ENCODE results near the gene NFX1.
"Not testable (repeated sequence)": the region's sequence is repeated elsewhere in the genome, so short reads cannot be mapped to it uniquely, and the experiment has no call there.

The NFX1 gene

GRCh38 chr9:33331377-33331891 lies 41.1 kb downstream of the NFX1 start:
- Histone ChIP-seq H3K36me3 (ENCODE audit: low read length) (peaks cover 60% of the 10 kb centered on the region), H2AFZ (ENCODE audit: low read depth, low read length, severe bottlenecking) (no peak overlapping the region), H3K9me2 (replicated peaks; ENCODE audit: insufficient read depth, low read length) (no peaks in the 10 kb centered on the region), H3K4me3 (ENCODE audit: insufficient read depth, low read length, poor library complexity, severe bottlenecking) (no peak overlapping the region), H3K27ac (ENCODE audit: low read depth, low read length) (no peak overlapping the region), H3F3A (ENCODE audit: insufficient read depth) (no peaks in the 10 kb centered on the region), H3K4me2 (ENCODE audit: low read depth, low read length, poor library complexity, severe bottlenecking) (no peak overlapping the region), H3K79me2 (ENCODE audit: insufficient read depth, low read length) (no peaks in the 10 kb centered on the region), H3K9ac (ENCODE audit: low read length) (no peak overlapping the region), H3K27me3 (ENCODE audit: low read length) (no peaks in the 10 kb centered on the region), H4K20me1 (ENCODE audit: low read depth, low read length) (no peaks in the 10 kb centered on the region), H3K9me3 (ENCODE audit: insufficient read depth, low read length) (no peaks in the 10 kb centered on the region)
- TF ChIP-seq EZH2phosphoT487 (conservative IDR thresholded peaks at IDR 0.05; ENCODE audit: low read length), result no peak
- no peak for TF ChIP-seq CTCF (IDR thresholded peaks at IDR 0.05; ENCODE audit: insufficient read depth, low read length, poor library complexity, severe bottlenecking)

GRCh38 chr9:33332011-33332410 lies 41.7 kb downstream of the NFX1 start:
- Histone ChIP-seq H3K4me3 (ENCODE audit: insufficient read depth, low read length, poor library complexity, severe bottlenecking) (no peak overlapping the region), H3K9me3 (ENCODE audit: insufficient read depth, low read length) (no peaks in the 10 kb centered on the region), H3K27me3 (ENCODE audit: low read length) (no peaks in the 10 kb centered on the region), H2AFZ (ENCODE audit: low read depth, low read length, severe bottlenecking) (no peak overlapping the region), H3K9ac (ENCODE audit: low read length) (no peak overlapping the region), H3K36me3 (ENCODE audit: low read length) (peaks cover 61% of the 10 kb centered on the region), H3K27ac (ENCODE audit: low read depth, low read length) (no peak overlapping the region), H3F3A (ENCODE audit: insufficient read depth) (no peaks in the 10 kb centered on the region), H3K4me2 (ENCODE audit: low read depth, low read length, poor library complexity, severe bottlenecking) (no peak overlapping the region), H4K20me1 (ENCODE audit: low read depth, low read length) (no peaks in the 10 kb centered on the region), H3K9me2 (replicated peaks; ENCODE audit: insufficient read depth, low read length) (no peaks in the 10 kb centered on the region), H3K79me2 (ENCODE audit: insufficient read depth, low read length) (no peaks in the 10 kb centered on the region)
- no peak for TF ChIP-seq CTCF (IDR thresholded peaks at IDR 0.05; ENCODE audit: insufficient read depth, low read length, poor library complexity, severe bottlenecking)
- no peak for TF ChIP-seq EZH2phosphoT487 (conservative IDR thresholded peaks at IDR 0.05; ENCODE audit: low read length)

GRCh38 chr9:33332956-33333355 lies 42.6 kb downstream of the NFX1 start:
- H3K27ac ChIP-seq (ENCODE audit: low read depth, low read length); H3K9me2 ChIP-seq (replicated peaks; ENCODE audit: insufficient read depth, low read length); H3K4me3 ChIP-seq (ENCODE audit: insufficient read depth, low read length, poor library complexity, severe bottlenecking); H3K9ac ChIP-seq (ENCODE audit: low read length); H4K20me1 ChIP-seq (ENCODE audit: low read depth, low read length); H3K79me2 ChIP-seq (ENCODE audit: insufficient read depth, low read length); H2AFZ ChIP-seq (ENCODE audit: low read depth, low read length, severe bottlenecking); H3K9me3 ChIP-seq (ENCODE audit: insufficient read depth, low read length); H3K27me3 ChIP-seq (ENCODE audit: low read length); H3F3A ChIP-seq (ENCODE audit: insufficient read depth); H3K4me2 ChIP-seq (ENCODE audit: low read depth, low read length, poor library complexity, severe bottlenecking): not testable (repeated sequence)
- peaks cover 63% of the 10 kb centered on the region for H3K36me3 ChIP-seq (ENCODE audit: low read length)

GRCh38 chr9:33340186-33340585 lies 49.9 kb downstream of the NFX1 start:
- no peaks in the 10 kb centered on the region for H3K9me2 ChIP-seq (replicated peaks; ENCODE audit: insufficient read depth, low read length)
- H3F3A ChIP-seq (ENCODE audit: insufficient read depth), result no peaks in the 10 kb centered on the region
- no peak overlapping the region for H3K27ac ChIP-seq (ENCODE audit: low read depth, low read length)
- no peak for TF ChIP-seq CTCF (IDR thresholded peaks at IDR 0.05; ENCODE audit: insufficient read depth, low read length, poor library complexity, severe bottlenecking)
- no peaks in the 10 kb centered on the region for H3K79me2 ChIP-seq (ENCODE audit: insufficient read depth, low read length)
- no peaks in the 10 kb centered on the region for H3K27me3 ChIP-seq (ENCODE audit: low read length)
- no peak overlapping the region for H3K4me3 ChIP-seq (ENCODE audit: insufficient read depth, low read length, poor library complexity, severe bottlenecking)
- H4K20me1 ChIP-seq (ENCODE audit: low read depth, low read length), result no peaks in the 10 kb centered on the region
- H2AFZ ChIP-seq (ENCODE audit: low read depth, low read length, severe bottlenecking), result no peak overlapping the region
- no peak overlapping the region for H3K9ac ChIP-seq (ENCODE audit: low read length)
- H3K9me3 ChIP-seq (ENCODE audit: insufficient read depth, low read length), result peaks cover 22% of the 10 kb centered on the region; the same call in 1 of the 2 replicates
- no peak overlapping the region for H3K4me2 ChIP-seq (ENCODE audit: low read depth, low read length, poor library complexity, severe bottlenecking)
- H3K36me3 ChIP-seq (ENCODE audit: low read length), result peaks cover 68% of the 10 kb centered on the region

All from SU-DHL-6 (cell line).